H1 (cell line): ENCODE measurements around the gene POLR1B. TPM values are rescaled to one million over a fixed set of nuclear protein-coding genes. Genes with fewer than 3 reads are reported as not detected.

Source experiments
- CEBPB ChIP-seq: IDR thresholded peaks from 2 replicates; pipeline ENCODE4 v1.6.1; 2012; ENCODE audit warnings: low read depth, low read length
- CTCF ChIP-seq, 3 experiments: IDR thresholded peaks; 1 replicate in 2 of 3; 2 replicates in 1 of 3; pipeline versions ENCODE4 v1.5.1 to v1.6.1; 2011; ENCODE audit warnings: low read length in 3 of 3, mild to moderate bottlenecking in 3 of 3, inconsistent platforms in 2 of 3, low read depth in 1 of 3, moderate library complexity in 1 of 3; ENCODE audit not compliant: insufficient read depth in 1 of 3; ENCODE audit errors: control extremely low read depth in 1 of 3
- GTF2F1 ChIP-seq: IDR thresholded peaks from 2 replicates; pipeline ENCODE4 v1.6.1; 2012; ENCODE audit warnings: low read depth, low read length, improper control_type of control experiment, borderline replicate concordance
- POLR2A ChIP-seq, 2 experiments: IDR thresholded peaks; 1 replicate in 1 of 2; 2 replicates in 1 of 2; pipeline ENCODE4 v1.6.1; 2011; ENCODE audit warnings: low read depth in 2 of 2, low read length in 2 of 2, mild to moderate bottlenecking in 2 of 2; ENCODE audit errors: control extremely low read depth in 1 of 2
- POLR2AphosphoS5 ChIP-seq: IDR thresholded peaks from 2 replicates; pipeline ENCODE4 v1.6.1; 2011; ENCODE audit warnings: low read depth, low read length
- RNF2 ChIP-seq: fragments of 200-900, 300-1000 bp; sonication (generic); IDR thresholded peaks from 2 replicates; pipeline ENCODE4 v1.7.1; 2016; ENCODE audit warnings: borderline replicate concordance, low read depth, mild to moderate bottlenecking, antibody characterized with exemption, low read length; ENCODE audit not compliant: poor library complexity, severe bottlenecking; ENCODE audit errors: missing control alignments
- SRF ChIP-seq: IDR thresholded peaks from 2 replicates; pipeline ENCODE4 v1.6.1; 2011; ENCODE audit warnings: mild to moderate bottlenecking, low read depth, low read length, moderate library complexity
- TBP ChIP-seq: IDR thresholded peaks from 2 replicates; pipeline ENCODE4 v1.6.1; 2011; ENCODE audit warnings: low read depth, low read length, improper control_type of control experiment
- polyA plus RNA-seq, 7 experiments: library from polyadenylated mRNA; depleted of rRNA in 3 of 7; stranded (reverse) in 5 of 7; unstranded in 2 of 7; fragments of >200 nt in 5 of 7; fragments of 200-250 nt in 2 of 7; gene quantifications; 1 replicate in 5 of 7; 2 replicates in 1 of 7; 4 replicates in 1 of 7; pipeline versions ENCODE4 v1.2.1 to v1.2.3, GENCODE V29; 2011 to 2013; ENCODE audit warnings: missing spikeins in 2 of 7, mixed read lengths in 2 of 7
- total RNA-seq: library from RNA; stranded (reverse); fragmentation: NEBNext Ultra II Directional; extraction: Animal tissue kit (Norgen Biotek cat#: 25700); gene quantifications from 2 replicates; pipeline ENCODE4 v1.2.1, GENCODE V29; 2021

POLR1B gene
- total and polyA plus RNA-seq, 2 of the 8 experiments (the other 6 are each of a cell fraction or from before 2014, with no cell fraction given): 24.3 to 69.4 TPM

DNA sequence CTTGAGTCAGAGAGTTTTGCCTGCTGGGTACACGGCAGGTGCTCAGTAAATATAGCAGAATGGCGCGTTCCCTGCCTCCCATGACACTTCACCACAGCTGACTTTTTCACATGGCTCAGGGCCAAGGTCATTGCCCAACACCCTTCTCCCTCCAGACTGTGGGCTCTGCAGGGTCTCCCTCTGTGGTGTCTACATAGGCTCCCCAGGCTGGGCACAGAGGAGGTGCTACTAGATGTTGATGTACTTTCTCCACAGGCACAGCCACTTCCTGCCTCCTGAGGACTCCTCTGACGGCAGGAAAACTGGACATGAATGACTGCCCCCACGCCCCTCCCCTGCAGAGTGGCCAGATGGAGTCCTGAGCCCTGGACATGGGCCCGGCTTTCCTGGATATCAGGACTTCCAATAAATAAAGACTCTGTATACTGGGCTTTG lies 46.4 kb downstream of the POLR1B start (continued):
- TF ChIP-seq SRF: no peak
- TF ChIP-seq TBP: no peak
- no peak for TF ChIP-seq GTF2F1
- no peak for TF ChIP-seq CTCF (IDR thresholded peaks at IDR 0.05; ENCODE audit: control extremely low read depth in 1 of 3, insufficient read depth in 1 of 3, low read depth in 1 of 3, low read length in 3 of 3)
- no peak for TF ChIP-seq RNF2
- no peak for TF ChIP-seq CEBPB
- TF ChIP-seq POLR2A (IDR thresholded peaks at IDR 0.05; ENCODE audit: control extremely low read depth in 1 of 2, low read depth in 2 of 2, low read length in 2 of 2): no peak
- no peak for TF ChIP-seq POLR2AphosphoS5
